Endothelial cell of umbilical vein (primary cell): ENCODE measurements around the gene MAPK8IP3. TPM values are rescaled to one million over a fixed set of nuclear protein-coding genes. Genes with fewer than 3 reads are reported as not detected.

Source experiments
- BruUV-seq: library from RNA; stranded (reverse); fragments of 400-500 nt; replicated peaks from 2 replicates; lab custom pipeline; 2021; lab: Mats Ljungman, UMichigan
- CTCF ChIA-PET: fragments of 300-600, 350-600 bp; sonication (Branson Sonifier 250); formaldehyde crosslinking; loops from one replicate; lab custom pipeline; 2021; ENCODE audit warnings: antibody characterized with exemption, inconsistent platforms; lab: Charles Lee
- POLR2A ChIA-PET: fragments of 300-600, 350-600 bp; sonication (Branson Sonifier 250); formaldehyde crosslinking; loops from one replicate; lab custom pipeline; 2021; ENCODE audit warnings: antibody characterized with exemption, inconsistent platforms; lab: Charles Lee
- DNase-seq: peaks from one replicate; pipeline ENCODE4 v3.0.0-alpha.2; 2011; ENCODE audit warnings: low read depth, low spot score
- FAIRE-seq: peaks from 2 replicates; lab custom pipeline; 2011; peaks lifted over from hg19 to GRCh38; lab: Jason Lieb, UNC
- H2AFZ ChIP-seq: 2 replicates; pipeline ENCODE4 v1.6.0; 2012; ENCODE audit warnings: low read depth, low read length, control low read depth, inconsistent platforms
- H3K27ac ChIP-seq: 2 replicates; pipeline ENCODE4 v1.5.1; 2011; ENCODE audit warnings: low read depth, mild to moderate bottlenecking, control low read depth, low read length, moderate library complexity; ENCODE audit not compliant: insufficient read depth
- H3K27me3 ChIP-seq, 2 experiments: 2 replicates each; pipeline versions ENCODE4 v1.6.0 to v1.6.1; 2011; ENCODE audit warnings: low read length in 2 of 2, mixed read lengths in 1 of 2; ENCODE audit not compliant: control insufficient read depth in 2 of 2, insufficient read depth in 2 of 2
- H3K36me3 ChIP-seq, 2 experiments: 2 replicates in 1 of 2; 3 replicates in 1 of 2; pipeline ENCODE4 v1.5.1; 2011; ENCODE audit warnings: low read length in 2 of 2, mild to moderate bottlenecking in 1 of 2, moderate library complexity in 1 of 2; ENCODE audit not compliant: control insufficient read depth in 2 of 2, insufficient read depth in 2 of 2; ENCODE audit errors: extremely low read depth in 1 of 2
- H3K4me1 ChIP-seq: 3 replicates; pipeline ENCODE4 v1.5.1; 2011; ENCODE audit warnings: mild to moderate bottlenecking, low read length; ENCODE audit not compliant: control insufficient read depth, insufficient read depth; ENCODE audit errors: extremely low read depth
- H3K4me2 ChIP-seq: 2 replicates; pipeline ENCODE4 v1.6.1; 2011; ENCODE audit warnings: low read length, control low read depth, mixed read lengths; ENCODE audit not compliant: insufficient read depth
- H3K4me3 ChIP-seq, 3 experiments: fragments of 200-600 bp in 1 of 3; sonication (generic), shearing (Covaris generic) in 1 of 3; replicated peaks in 1 of 3; 2 replicates each; pipeline ENCODE4 v1.5.1; 2011 to 2016; ENCODE audit warnings: control low read depth in 3 of 3, low read length in 3 of 3, mild to moderate bottlenecking in 2 of 3, inconsistent platforms in 1 of 3, low read depth in 1 of 3, moderate library complexity in 1 of 3; ENCODE audit not compliant: insufficient read depth in 1 of 3
- H3K79me2 ChIP-seq: 2 replicates; pipeline ENCODE4 v1.6.0; 2012; ENCODE audit warnings: low read length, inconsistent platforms; ENCODE audit not compliant: control insufficient read depth, insufficient read depth
- H3K9ac ChIP-seq: replicated peaks from 2 replicates; pipeline ENCODE3; 2011; ENCODE audit warnings: low read length, control low read depth; ENCODE audit not compliant: insufficient read depth; ENCODE audit errors: extremely low read depth
- H3K9me1 ChIP-seq: replicated peaks from 3 replicates; pipeline ENCODE4 v1.6.0; 2011; ENCODE audit warnings: mild to moderate bottlenecking, low read length; ENCODE audit not compliant: control insufficient read depth, insufficient read depth; ENCODE audit errors: extremely low read depth
- H3K9me3 ChIP-seq: replicated peaks from 2 replicates; pipeline ENCODE4 v1.5.1; 2012; ENCODE audit warnings: low read length, inconsistent platforms; ENCODE audit not compliant: control insufficient read depth, insufficient read depth
- H4K20me1 ChIP-seq: replicated peaks from 2 replicates; pipeline ENCODE3; 2011; ENCODE audit warnings: mild to moderate bottlenecking, low read length; ENCODE audit not compliant: control insufficient read depth, insufficient read depth; ENCODE audit errors: extremely low read depth
- CTCF ChIP-seq, 2 donors: IDR thresholded peaks; 1 replicate in 1 of 2; 2 replicates in 1 of 2; pipeline ENCODE4 v1.5.1; 2011; ENCODE audit warnings: low read length in 2 of 2, mild to moderate bottlenecking in 2 of 2, moderate library complexity in 2 of 2, control low read depth in 1 of 2, inconsistent platforms in 1 of 2, low read depth in 1 of 2; ENCODE audit not compliant: insufficient read depth in 1 of 2; ENCODE audit errors: extremely low read depth in 1 of 2
- EZH2 ChIP-seq: IDR thresholded peaks from 2 replicates; pipeline ENCODE4 v1.6.1; 2012; ENCODE audit warnings: borderline replicate concordance, low read depth, mild to moderate bottlenecking, moderate library complexity, low read length, inconsistent platforms; ENCODE audit not compliant: severe bottlenecking
- FOS ChIP-seq: IDR thresholded peaks from 2 replicates; pipeline ENCODE4 v1.6.1; 2011; ENCODE audit warnings: mild to moderate bottlenecking, low read length, moderate library complexity, borderline replicate concordance; ENCODE audit not compliant: insufficient read depth
- GATA2 ChIP-seq: IDR thresholded peaks from 2 replicates; pipeline ENCODE4 v1.7.0; 2011; ENCODE audit warnings: low read depth, mild to moderate bottlenecking, moderate library complexity, mixed read lengths, low read length; ENCODE audit not compliant: insufficient read length, insufficient read depth
- JUN ChIP-seq: IDR thresholded peaks from 2 replicates; pipeline ENCODE4 v1.6.1; 2011; ENCODE audit warnings: borderline replicate concordance, low read depth; ENCODE audit not compliant: insufficient read length, insufficient read depth
- MAX ChIP-seq: IDR thresholded peaks from 2 replicates; pipeline ENCODE4 v1.6.1; 2011; ENCODE audit not compliant: insufficient read depth, insufficient read length
- MYC ChIP-seq: IDR thresholded peaks from one replicate; pipeline ENCODE4 v1.6.1; 2011; ENCODE audit warnings: mild to moderate bottlenecking, low read depth, low read length
- POLR2A ChIP-seq: IDR thresholded peaks from 2 replicates; pipeline ENCODE4 v1.6.1; 2012; ENCODE audit warnings: low read depth, mild to moderate bottlenecking, control low read depth, low read length
- POLR2AphosphoS5 ChIP-seq: IDR thresholded peaks from 2 replicates; pipeline ENCODE4 v1.6.1; 2012; ENCODE audit warnings: low read depth, mild to moderate bottlenecking, control low read depth, low read length, moderate library complexity; ENCODE audit not compliant: insufficient read depth
- dilution Hi-C: fragments of 300-500 bp; cut with MboI; formaldehyde crosslinking; loops from one replicate; pipeline ENCODE4 v1.15.0; 2019; ENCODE audit warnings: low sequenced_read_pairs; ENCODE audit not compliant: extremely low pct_ligation_motif_present
- intact Hi-C: fragments of 100-400 bp; cut with micrococcal nuclease; formaldehyde crosslinking; loops from one replicate; pipeline ENCODE4 v1.10.0; 2022
- polyA plus RNA-seq, 4 experiments: library from polyadenylated mRNA; depleted of rRNA in 3 of 4; stranded (reverse) in 3 of 4; unstranded in 1 of 4; fragments of >200 nt; gene quantifications; 2 replicates each; pipeline versions ENCODE4 v1.2.1 to v1.2.3, GENCODE V29; 2011 to 2012; ENCODE audit warnings: missing spikeins in 1 of 4
- total RNA-seq: library from RNA; stranded (reverse); gene quantifications from 2 replicates; pipeline ENCODE4 v1.2.3, GENCODE V29; 2021

The MAPK8IP3 gene
- total and polyA plus RNA-seq, 2 donors (not counting 3 experiments of a cell fraction or from before 2014, with no cell fraction given): 40.7 to 92.2 TPM

- BruUV-seq: no TSS peak
- no peaks in the 10 kb centered on the region for H3K27me3 ChIP-seq
- H3K36me3 ChIP-seq: peaks cover 24 to 81% of the 10 kb centered on the region in 2 experiments
- no peak overlapping the region for H3K27ac ChIP-seq
- H3K4me3 ChIP-seq: no peak overlapping the region
- ChIA-PET POLR2A (no interaction called here), CTCF (no interaction called here)
- no peak overlapping the region for H3K4me2 ChIP-seq
- no peaks in the 10 kb centered on the region for H3K9me3 ChIP-seq
- H3K9me1 ChIP-seq: no peaks in the 10 kb centered on the region
- FAIRE-seq: no peak
- H3K79me2 ChIP-seq: no peaks in the 10 kb centered on the region
- intact Hi-C loops: no loop called here
- dilution Hi-C loops: no loop called here
- H3K9ac ChIP-seq: no peak overlapping the region
- H3K4me1 ChIP-seq: no peaks in the 10 kb centered on the region
- TF ChIP-seq FOS: no peak
- no peak for TF ChIP-seq GATA2
- TF ChIP-seq EZH2: no peak
- TF ChIP-seq JUN: no peak
- no peak for TF ChIP-seq POLR2A
- no peak for TF ChIP-seq CTCF (IDR thresholded peaks at IDR 0.05; ENCODE audit: extremely low read depth in 1 of 2, insufficient read depth in 1 of 2, low read depth in 1 of 2, low read length in 2 of 2)
- no peak for TF ChIP-seq MAX
- no peak for TF ChIP-seq MYC
- no peak for TF ChIP-seq POLR2AphosphoS5
- H4K20me1 ChIP-seq: no peaks in the 10 kb centered on the region
- no peak for DNase-seq
- H2AFZ ChIP-seq: no peak overlapping the region
These were observed 38.1 kb upstream of the MAPK8IP3 start for GRCh38 chr16:1667916-1668315.
